Loucy (cell line): ENCODE data around the gene ASIC4.

Experiments
- H2AFZ ChIP-seq: fragments of 200-600 bp; sonication (generic); 2 replicates; pipeline ENCODE4 v1.6.0; 2016; ENCODE audit warnings: antibody characterized with exemption, mild to moderate bottlenecking, low read length, moderate library complexity
- H3F3A ChIP-seq: fragments of 200-600 bp; 2 replicates; pipeline ENCODE4 v1.6.0; 2016; ENCODE audit warnings: antibody characterized with exemption, low read depth, mild to moderate bottlenecking
- H3K27me3 ChIP-seq: fragments of 200-600 bp; sonication (generic); 2 replicates; pipeline ENCODE4 v1.6.1; 2014; ENCODE audit warnings: low read length, mild to moderate bottlenecking; ENCODE audit not compliant: insufficient read depth, poor library complexity, severe bottlenecking
- H3K36me3 ChIP-seq: fragments of 200-600 bp; sonication (generic); 2 replicates; pipeline ENCODE4 v1.6.1; 2016; ENCODE audit warnings: low read length; ENCODE audit not compliant: insufficient read depth
- H3K4me1 ChIP-seq: fragments of 200-600 bp; sonication (generic); 2 replicates; pipeline ENCODE4 v1.5.1; 2014; ENCODE audit warnings: low read length, mild to moderate bottlenecking; ENCODE audit not compliant: insufficient read depth, poor library complexity, severe bottlenecking
- H3K4me2 ChIP-seq: fragments of 200-600 bp; sonication (generic); 2 replicates; pipeline ENCODE4 v1.6.0; 2014; ENCODE audit warnings: antibody characterized with exemption, low read length, low read depth, mild to moderate bottlenecking; ENCODE audit not compliant: poor library complexity, severe bottlenecking
- H3K4me3 ChIP-seq: fragments of 200-600 bp; sonication (generic); 2 replicates; pipeline ENCODE4 v1.5.1; 2014; ENCODE audit warnings: low read length, mild to moderate bottlenecking, mixed read lengths; ENCODE audit not compliant: poor library complexity, severe bottlenecking
- H3K79me2 ChIP-seq: fragments of 200-600 bp; sonication (generic); 2 replicates; pipeline ENCODE4 v1.6.1; 2014; ENCODE audit warnings: low read length; ENCODE audit not compliant: insufficient read depth
- H3K9ac ChIP-seq: fragments of 200-600 bp; sonication (generic); 2 replicates; pipeline ENCODE4 v1.6.0; 2014; ENCODE audit warnings: mild to moderate bottlenecking, low read depth, low read length, moderate library complexity; ENCODE audit not compliant: poor library complexity, severe bottlenecking
- H3K9me2 ChIP-seq: fragments of 200-600 bp; sonication (generic); replicated peaks from 2 replicates; pipeline ENCODE4 v1.6.1; 2016; ENCODE audit warnings: low read depth, low read length, mixed read lengths
- H3K9me3 ChIP-seq: fragments of 200-600 bp; sonication (generic); 2 replicates; pipeline ENCODE4 v1.6.1; 2014; ENCODE audit warnings: mild to moderate bottlenecking, antibody characterized with exemption, low read length, low read depth; ENCODE audit not compliant: insufficient read depth
- H4K20me1 ChIP-seq: fragments of 200-600 bp; sonication (generic); 2 replicates; pipeline ENCODE4 v1.6.0; 2014; ENCODE audit warnings: antibody characterized with exemption, low read length, mild to moderate bottlenecking; ENCODE audit not compliant: insufficient read depth, poor library complexity, severe bottlenecking
- CTCF ChIP-seq: fragments of 200-600 bp; sonication (generic); conservative IDR thresholded peaks from 2 replicates; pipeline ENCODE4 v1.5.1; 2014; ENCODE audit warnings: mild to moderate bottlenecking, antibody characterized with exemption, low read length
- EZH2phosphoT487 ChIP-seq: fragments of 200-600 bp; IDR thresholded peaks from 2 replicates; pipeline ENCODE4 v1.6.1; 2018; ENCODE audit warnings: antibody characterized with exemption, mild to moderate bottlenecking, moderate library complexity, borderline replicate concordance

Gene ASIC4

GRCh38 chr2:219536967-219537366 is 22.7 kb downstream of the ASIC4 start:
- Histone ChIP-seq H3F3A (no peaks in the 10 kb centered on the region), H3K9me3 (no peaks in the 10 kb centered on the region), H3K9me2 (no peaks in the 10 kb centered on the region), H3K4me3 (no peak overlapping the region), H4K20me1 (no peaks in the 10 kb centered on the region), H3K9ac (no peak overlapping the region), H3K36me3 (no peaks in the 10 kb centered on the region), H3K27me3 (no peaks in the 10 kb centered on the region), H3K4me1 (no peaks in the 10 kb centered on the region), H3K79me2 (no peaks in the 10 kb centered on the region), H2AFZ (no peak overlapping the region), H3K4me2 (no peak overlapping the region)
- TF ChIP-seq EZH2phosphoT487 (no peak), CTCF (no peak)

GRCh38 chr2:219537657-219538488 is 23.6 kb downstream of the ASIC4 start:
- Histone ChIP-seq H4K20me1 (peaks cover 6% of the 10 kb centered on the region), H3K9me3 (no peaks in the 10 kb centered on the region), H3K9ac (no peak overlapping the region), H3K4me2 (no peak overlapping the region), H3K27me3 (no peaks in the 10 kb centered on the region), H3K36me3 (no peaks in the 10 kb centered on the region), H2AFZ (no peak overlapping the region), H3K9me2 (no peaks in the 10 kb centered on the region), H3K4me1 (peaks cover 6% of the 10 kb centered on the region), H3K4me3 (no peak overlapping the region), H3K79me2 (no peaks in the 10 kb centered on the region), H3F3A (no peaks in the 10 kb centered on the region)
- TF ChIP-seq EZH2phosphoT487, result no peak
- no peak for TF ChIP-seq CTCF

GRCh38 chr2:219538504-219538951 is 24.2 kb downstream of the ASIC4 start:
- no peaks in the 10 kb centered on the region for H3K27me3 ChIP-seq
- no peaks in the 10 kb centered on the region for H3F3A ChIP-seq
- H3K4me3 ChIP-seq, result no peak overlapping the region
- H3K9ac ChIP-seq, result no peak overlapping the region
- H3K79me2 ChIP-seq, result no peaks in the 10 kb centered on the region
- H3K4me2 ChIP-seq, result no peak overlapping the region
- H3K9me3 ChIP-seq, result no peaks in the 10 kb centered on the region
- H4K20me1 ChIP-seq, result peaks cover 7% of the 10 kb centered on the region
- peaks cover 10% of the 10 kb centered on the region for H3K4me1 ChIP-seq
- no peaks in the 10 kb centered on the region for H3K9me2 ChIP-seq
- TF ChIP-seq EZH2phosphoT487, result no peak
- TF ChIP-seq CTCF, result no peak
- no peaks in the 10 kb centered on the region for H3K36me3 ChIP-seq
- no peak overlapping the region for H2AFZ ChIP-seq
